DMS153 treated with DMSO at 0.1 percent for 48 hours (cell line): ENCODE measurements around the gene NID2.

Experiments
- DNase-seq: peaks from one replicate; lab custom pipeline; 2025; ENCODE audit not compliant: unreplicated experiment; lab: John Stamatoyannopoulos, UW

The NID2 gene

DNA sequence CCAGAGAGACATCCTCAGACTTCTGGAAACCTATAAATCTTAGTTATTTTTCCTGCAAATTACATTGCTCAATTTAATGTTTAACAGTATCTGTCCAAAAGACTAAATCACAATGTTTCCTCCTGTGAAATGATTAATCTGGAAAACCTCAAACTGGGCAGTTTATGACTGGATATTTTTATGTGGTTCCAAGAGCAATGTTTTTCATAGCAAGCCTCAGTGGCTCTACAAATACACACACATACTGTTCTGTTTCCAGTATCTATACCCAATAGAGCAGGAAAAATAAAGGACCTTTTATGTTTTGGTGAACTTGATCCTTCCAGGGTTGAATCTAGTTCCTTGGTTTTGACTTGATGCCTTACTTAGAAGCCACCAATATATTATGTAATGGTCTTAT lies 9.2 kb downstream of the NID2 start:
- DNase-seq = no peak

- DNase-seq = no peak
These were observed 10.5 kb downstream of the NID2 start for GRCh38 chr14:52058341-52058740.

DNA sequence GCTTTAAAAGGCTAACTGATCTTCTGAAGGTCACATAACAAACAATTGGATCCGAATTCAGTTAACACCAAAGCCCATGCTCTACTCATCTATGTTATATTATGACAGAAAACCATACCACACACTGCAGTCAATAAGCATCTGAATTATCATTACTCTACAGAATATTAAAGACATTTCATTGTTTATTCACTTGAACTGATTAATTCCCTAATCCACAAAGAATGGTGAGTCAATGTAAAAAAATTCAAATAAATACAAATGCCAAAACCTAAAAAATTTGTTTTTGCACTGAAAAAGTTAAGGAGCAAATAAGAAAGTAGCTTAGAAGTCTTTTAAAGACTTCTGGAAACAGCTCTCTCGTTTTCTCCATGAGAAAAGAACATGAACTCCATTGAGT lies 13.7 kb downstream of the NID2 start:
- DNase-seq = no peak

DNA sequence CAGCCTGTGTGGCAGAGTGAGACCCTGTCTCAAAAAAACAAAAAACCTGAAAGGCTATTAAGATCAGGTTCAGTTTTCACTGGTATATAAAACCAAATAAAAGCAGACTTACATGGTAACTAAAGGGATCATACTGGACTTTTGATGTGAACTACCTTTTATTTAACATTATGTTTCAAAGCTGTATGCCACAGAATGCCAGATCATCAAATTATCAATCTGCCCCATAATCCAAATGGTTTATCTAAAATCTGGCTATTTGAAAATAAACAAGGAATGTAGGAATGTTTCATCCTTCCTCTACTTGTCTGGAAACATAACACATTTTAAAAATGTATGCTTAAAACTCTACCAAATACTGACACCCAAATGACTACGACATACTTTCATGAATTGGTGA lies 14.2 kb downstream of the NID2 start:
- DNase-seq = no peak

DNA sequence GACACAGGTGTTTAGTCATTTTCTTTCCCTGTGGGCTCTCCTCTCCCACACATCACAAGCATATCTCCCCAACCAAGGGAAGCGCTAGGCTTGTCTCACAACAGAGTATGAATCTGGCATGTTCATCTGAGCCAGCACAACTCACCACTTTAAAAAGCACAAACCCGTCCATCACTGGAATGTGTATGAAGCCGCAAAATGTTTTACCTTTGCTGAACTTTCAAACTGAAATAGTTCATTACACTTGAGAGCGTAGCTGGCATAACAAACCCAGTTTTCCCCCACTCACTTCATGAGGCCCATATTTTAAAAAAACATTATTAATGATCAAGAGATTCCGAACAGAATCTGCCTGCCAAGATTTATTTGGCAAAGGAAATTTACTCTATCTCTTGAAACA lies 15.8 kb downstream of the NID2 start:
- no peak for DNase-seq

- DNase-seq = no peak
These were observed 16.4 kb downstream of the NID2 start for GRCh38 chr14:52052288-52052943.

DNA sequence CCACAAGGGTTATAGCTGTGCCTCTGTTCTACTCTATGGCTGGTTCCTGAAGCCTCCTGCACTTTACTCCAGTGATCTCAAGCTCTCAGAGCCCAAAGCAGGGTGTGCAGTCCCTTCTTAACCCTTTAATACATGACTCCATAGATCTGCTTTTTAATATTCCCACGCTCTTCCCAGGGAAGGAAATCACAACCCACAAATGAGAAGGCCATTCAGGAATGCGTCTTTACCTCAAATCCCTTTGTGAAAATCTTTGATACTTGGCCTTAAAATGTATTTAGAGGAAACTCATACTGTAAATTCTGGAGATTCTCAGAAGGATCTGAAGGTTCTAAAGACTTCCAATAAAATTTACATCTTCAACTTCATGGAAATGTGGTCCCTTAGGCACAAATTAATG lies 17.0 kb downstream of the NID2 start:
- no peak for DNase-seq

GRCh38 chr14:52051251-52051650 lies 17.6 kb downstream of the NID2 start:
- no peak for DNase-seq

GRCh38 chr14:52049721-52050588 lies 18.9 kb downstream of the NID2 start:
- no peak for DNase-seq

GRCh38 chr14:52049271-52049670 lies 19.6 kb downstream of the NID2 start:
- no peak for DNase-seq

- DNase-seq = no peak
These were observed 20.1 kb downstream of the NID2 start for GRCh38 chr14:52048641-52049204.

- no peak for DNase-seq
These were observed 20.7 kb downstream of the NID2 start for GRCh38 chr14:52048116-52048515.

DNA sequence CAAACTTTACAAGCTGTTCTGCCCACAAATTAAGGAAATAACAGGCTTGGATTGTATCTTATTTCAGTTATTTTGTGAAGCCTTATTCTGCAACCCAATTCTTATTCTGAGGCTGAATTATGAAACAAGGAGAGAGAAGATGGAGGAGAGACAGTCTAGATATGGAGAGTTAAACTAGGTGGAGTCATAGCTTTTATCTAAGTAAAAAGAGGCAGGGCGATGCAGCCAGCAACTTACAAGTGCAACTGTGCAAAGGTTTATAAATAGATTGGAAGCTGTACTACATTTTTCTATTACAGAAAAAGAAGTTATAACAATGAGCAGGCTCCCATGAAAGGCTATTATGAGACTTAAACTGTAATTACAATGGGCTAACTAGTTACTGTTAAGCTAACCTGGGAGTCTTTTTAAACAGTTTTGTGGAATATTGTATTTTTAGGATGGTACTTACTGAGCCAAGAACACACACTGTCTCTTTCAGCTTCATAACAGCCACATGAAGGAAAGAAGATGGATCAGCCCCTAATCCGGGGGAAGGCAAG lies 22.4 kb downstream of the NID2 start:
- DNase-seq = no peak

GRCh38 chr14:52044791-52045522 lies 23.9 kb downstream of the NID2 start:
- DNase-seq = no peak

DNA sequence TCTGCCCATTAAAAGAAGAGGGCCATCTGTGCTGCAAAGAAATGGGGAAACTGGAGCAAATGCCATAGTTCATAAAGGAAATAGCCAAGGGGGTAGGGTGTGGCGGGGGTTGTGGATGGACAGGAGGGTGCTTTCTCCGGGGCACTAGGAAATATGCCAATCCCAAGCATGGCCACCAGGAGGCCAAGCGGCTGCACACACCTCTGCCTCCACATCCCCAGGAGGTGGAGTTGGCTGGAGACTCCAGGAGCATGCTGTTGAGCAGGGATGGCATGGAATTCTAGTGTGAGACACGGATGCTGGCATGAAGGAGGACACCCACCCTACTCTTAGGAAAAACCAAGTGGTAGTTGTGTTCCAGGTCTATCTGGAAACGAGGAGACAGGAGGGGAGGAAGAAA lies 25.2 kb downstream of the NID2 start:
- no peak for DNase-seq

DNA sequence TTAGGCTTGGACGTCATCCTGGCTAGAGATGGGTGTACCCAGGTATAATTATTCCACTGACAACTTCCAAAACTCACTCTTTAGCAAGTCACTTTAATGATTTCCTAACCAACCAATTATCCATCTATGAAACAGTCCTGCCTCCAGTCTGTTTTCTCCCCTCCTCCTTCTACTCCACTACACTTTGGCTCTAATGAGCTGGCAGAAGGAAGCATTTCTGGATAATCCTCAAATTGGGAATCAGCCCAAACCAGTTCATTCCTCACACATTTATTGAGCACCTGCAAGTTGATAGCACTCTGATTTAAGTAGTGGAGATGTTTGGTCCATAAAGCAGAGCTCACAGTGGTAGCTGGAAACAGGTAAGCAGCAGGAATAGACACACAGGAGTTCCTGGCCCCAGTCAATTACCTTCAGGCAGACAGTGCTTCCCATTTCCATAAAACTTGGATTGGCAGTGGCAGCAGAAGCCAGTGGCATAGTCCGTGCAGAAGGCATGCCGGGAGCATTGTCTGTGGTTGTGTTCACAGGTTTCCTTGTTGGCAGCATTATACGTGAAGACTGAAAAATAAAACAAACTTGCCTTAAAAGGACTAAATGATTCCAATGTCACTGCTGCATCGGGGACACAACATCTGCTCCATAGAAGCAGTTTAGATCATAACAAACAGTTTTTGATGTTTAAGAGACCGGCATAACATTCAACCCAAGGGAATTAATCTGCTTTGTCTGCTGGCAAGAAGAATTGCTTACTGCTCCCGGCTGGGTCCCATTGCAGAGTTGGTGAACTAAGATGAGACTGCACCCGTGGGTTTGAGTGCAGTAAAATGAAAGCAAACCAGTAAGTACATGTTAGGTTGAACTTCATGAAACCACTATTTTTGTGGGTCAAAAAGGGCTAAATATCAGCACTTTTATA lies 26.2 kb downstream of the NID2 start:
- no peak for DNase-seq

- no peak for DNase-seq
These were observed 28.3 kb downstream of the NID2 start for GRCh38 chr14:52040598-52040997.

GRCh38 chr14:52039124-52039815 lies 29.6 kb downstream of the NID2 start:
- no peak for DNase-seq

- DNase-seq = no peak
These were observed 35.7 kb downstream of the NID2 start for GRCh38 chr14:52033101-52033642.
